Left cardiac atrium (tissue), 4 donors: ENCODE measurements around the gene NT5DC1. TPM values are rescaled to one million over a fixed set of nuclear protein-coding genes. Genes with fewer than 3 reads are reported as not detected.
"Not testable (repeated sequence)": the region's sequence is repeated elsewhere in the genome, so short reads cannot be mapped to it uniquely, and the experiment has no call there.

ENCODE experiments used
- ATAC-seq, 2 donors: fragments of 200-7000 bp; cut with Tn5 transposase; one replicate each; pipeline ENCODE4 v1.9.1; 2020; ENCODE audit warnings: mild to moderate bottlenecking in 2 of 2, moderate library complexity in 2 of 2
- DNase-seq: peaks from one replicate; pipeline ENCODE4 v3.0.0-alpha.2; 2020
- intact Hi-C, 2 donors: fragments of 100-400 bp; cut with DNase I; formaldehyde crosslinking; loops; one replicate each; pipeline versions ENCODE4 v1.14.1 to v1.15.1; 2022 to 2023
- total RNA-seq, 2 donors: library from RNA; stranded (reverse); fragmentation: NEBNext Ultra II Directional; extraction: Animal tissue kit (Norgen Biotek cat#: 25700); gene quantifications; one replicate each; pipeline ENCODE4 v1.2.1, GENCODE V29; 2021
- donor health status: DM: no; HTN: yes; CAD: no.
- donor health status: DM: no; HTN: yes; CAD: no; lungs with severe emphysema.
- donor health status: DM: yes; HTN: yes; CAD: no.
- donor health status: Dilated cardiomyopathy.

The NT5DC1 gene
- total RNA-seq, 2 donors from 2014 or later = 36.1 to 53.7 TPM

DNA sequence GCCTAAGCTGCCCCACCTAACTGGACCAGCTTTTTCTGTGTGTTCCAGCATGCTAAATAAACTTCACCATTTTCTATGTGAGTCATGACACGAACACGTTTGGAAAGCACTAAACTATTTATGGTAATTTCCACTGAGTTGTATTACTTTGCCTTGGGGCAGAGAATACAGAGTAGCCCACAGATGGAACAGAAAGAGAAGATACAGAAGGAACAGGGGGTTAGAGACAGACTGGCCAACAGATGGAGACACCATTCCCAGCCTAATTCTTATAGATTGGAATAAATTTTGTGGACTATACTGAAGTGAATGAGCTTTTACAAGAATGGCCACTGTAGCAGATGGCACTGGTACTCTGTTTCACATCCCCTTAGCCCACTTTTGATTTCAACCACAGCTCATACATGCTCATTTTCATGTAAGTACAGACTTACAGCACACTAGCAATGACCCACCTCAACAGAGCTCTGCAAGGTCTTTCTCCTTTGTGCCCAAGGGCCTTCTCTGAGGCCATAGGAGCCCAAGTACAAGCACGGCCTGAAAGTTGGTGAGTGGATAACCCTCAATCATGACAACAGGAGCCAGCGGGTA lies 13.1 kb upstream of the NT5DC1 start:
- ATAC-seq = no peak
- intact Hi-C loops = no loop called here

DNA sequence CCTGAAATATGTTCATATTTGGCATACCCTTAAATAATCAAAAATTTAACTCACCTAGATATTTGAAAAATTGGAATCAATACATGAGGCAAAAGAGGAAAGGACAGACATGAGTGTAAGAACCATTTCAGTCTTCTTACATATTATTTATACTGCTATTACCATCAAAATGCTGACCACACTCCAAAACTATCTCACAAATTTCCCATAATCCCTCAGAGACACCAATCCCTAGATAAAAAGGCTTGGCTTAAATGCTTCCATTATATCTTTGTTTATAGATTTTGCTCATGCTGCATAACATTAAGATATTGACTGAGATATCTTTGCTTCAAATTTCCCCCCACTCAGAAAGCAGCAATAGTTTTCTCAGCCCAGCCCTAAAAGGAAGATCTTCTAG lies 11.7 kb upstream of the NT5DC1 start:
- intact Hi-C loops = no loop called here
- ATAC-seq = no peak
- no peak for DNase-seq

More for the DNA sequence above, 13.1 kb upstream of the NT5DC1 start:
- DNase-seq = no peak

DNA sequence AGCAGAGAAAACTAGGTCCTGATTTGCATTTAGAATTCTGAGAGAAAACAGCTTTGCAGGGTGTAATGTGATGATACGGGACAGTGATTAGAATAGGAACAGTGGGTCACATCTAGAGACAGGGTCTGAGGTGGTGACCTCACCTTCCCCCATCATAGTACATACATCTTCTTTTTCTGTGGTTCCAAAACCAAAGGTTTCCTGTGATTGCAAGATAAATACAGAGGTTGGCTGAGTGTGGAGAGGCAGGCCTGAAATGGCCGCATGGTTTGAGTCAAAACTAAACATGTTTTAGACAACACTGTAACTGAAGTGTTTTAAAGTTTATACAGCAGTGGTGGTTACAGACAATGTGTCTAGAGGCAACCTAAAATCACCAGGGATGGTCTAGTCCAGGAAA lies 10.4 kb upstream of the NT5DC1 start:
- intact Hi-C loops = loop anchor here in 1 of 2 donors (10.0 kb wide), 1 partner anchor 75 kb away; no protein-coding TSS in a partner anchor
- no peak for DNase-seq
- ATAC-seq = no peak

DNA sequence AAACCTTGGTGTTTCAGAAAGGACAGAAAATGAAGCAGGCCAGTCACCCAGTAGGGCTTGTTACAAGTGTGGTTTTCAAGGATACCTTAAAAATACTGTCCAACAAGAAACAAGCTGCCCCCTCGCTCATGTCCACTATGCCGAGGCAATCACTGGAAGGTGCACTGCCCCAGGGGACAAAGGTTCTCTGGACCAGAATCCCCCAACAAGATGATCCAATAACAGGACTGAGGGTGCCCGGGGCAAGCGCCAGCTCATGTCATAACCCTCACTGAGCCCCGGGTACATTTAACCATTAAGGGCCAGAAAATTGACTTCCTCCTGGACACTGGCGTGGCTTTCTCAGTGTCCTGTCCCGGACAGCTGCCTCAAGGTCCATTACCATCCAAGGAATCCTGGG lies 6.6 kb upstream of the NT5DC1 start:
- DNase-seq (no peak), ATAC-seq (no peak)
- intact Hi-C loops = loop anchor here in 1 of 2 donors (10.0 kb wide), 1 partner anchor 79 kb away; no protein-coding TSS in a partner anchor

DNA sequence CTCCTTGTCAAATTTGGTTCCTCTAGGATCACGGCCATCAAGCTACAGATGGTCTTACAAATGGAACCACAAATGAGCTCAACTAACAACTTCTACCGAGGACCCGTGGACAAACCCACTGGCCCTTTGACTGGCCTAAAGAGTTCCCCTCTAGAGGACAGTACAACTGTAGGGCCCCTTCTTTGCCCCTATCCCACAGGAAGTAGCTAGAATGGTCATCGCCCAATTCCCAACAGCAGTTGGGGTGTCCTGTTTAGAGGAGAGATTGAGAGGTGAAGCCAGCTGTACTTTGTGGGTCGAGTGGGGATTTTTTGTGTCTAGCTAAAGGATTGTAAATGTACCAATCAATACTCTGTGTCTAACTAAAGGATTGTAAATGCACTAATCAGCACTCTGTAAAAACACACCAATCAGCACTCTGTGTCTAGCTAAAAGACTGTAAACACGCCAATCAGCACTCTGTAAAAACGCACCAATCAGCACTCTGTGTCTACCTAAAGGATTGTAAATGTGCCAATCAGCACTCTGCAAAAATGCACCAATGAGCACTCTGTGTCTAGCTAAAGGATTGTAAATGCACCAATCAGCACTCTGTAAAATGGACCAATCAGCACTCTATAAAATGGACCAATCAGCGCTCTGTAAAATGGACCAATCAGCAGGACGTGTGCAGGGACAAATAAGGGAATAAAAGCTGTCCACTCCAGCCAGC lies 4.4 kb upstream of the NT5DC1 start:
- not testable (repeated sequence) for DNase-seq, ATAC-seq
- intact Hi-C loops = loop anchor here in 1 of 2 donors (10.0 kb wide), 1 partner anchor 81 kb away; no protein-coding TSS in a partner anchor

DNA sequence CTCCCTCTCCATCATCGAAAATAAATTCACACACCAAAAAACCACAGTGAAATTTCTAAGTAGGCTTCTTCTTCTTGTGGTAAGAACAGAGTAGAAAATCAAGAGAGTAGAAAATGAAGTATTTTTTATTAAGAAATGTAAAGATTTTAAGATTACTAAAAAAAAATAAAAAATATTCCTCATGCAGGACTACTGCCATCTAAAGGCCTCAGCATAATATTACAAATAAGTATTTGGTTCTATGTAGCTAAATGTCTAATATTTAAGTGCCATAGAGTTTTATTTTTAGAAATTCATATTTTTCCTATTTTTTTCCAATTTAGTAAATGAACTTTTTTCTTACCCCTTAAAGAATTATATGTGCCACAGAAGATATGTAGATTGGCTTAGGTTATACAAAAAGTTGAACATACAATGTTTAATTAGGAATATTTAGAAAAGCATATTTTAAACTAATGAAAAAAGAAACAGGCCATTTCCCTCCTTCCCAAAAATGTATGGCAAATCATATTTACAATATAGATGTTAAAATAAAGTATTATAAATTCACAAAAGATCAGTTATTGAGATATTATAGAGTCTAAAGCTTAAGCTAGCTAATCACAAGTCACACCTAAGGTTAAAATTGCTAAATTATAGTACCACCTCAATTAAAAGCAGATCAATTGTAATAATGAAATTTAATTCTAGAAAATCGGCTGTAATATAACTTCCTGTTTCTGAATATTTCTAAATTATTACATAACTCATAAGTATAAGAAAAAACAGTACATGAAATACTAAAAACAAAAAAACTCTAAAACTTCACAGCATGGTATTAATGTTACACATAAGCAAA lies 3.5 kb upstream of the NT5DC1 start:
- DNase-seq = no peak
- no peak for ATAC-seq
- intact Hi-C loops = loop anchor here (1.0 to 10.0 kb wide), 2 partner anchors 82 to 87 kb away; no protein-coding TSS in a partner anchor

DNA sequence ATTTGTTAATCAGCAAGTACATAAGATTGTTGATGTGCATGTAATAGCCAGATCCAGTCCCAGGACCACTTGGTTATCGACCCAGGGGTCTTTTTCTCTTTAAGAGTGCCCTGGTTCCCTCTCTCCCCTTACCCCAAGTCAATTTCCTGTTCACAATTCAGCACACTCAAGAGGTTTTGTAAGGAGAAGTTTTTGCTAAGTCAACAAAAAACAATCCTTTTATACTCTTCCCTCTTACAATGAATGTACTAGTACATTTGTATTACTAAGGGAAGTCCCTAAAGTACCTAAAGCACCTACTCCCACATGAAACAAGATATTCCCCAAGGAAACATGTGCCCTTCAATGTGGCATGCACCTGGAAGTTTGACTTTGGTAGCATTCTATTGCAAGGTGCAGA lies 1.6 kb upstream of the NT5DC1 start:
- DNase-seq (no peak), ATAC-seq (no peak)
- intact Hi-C loops = loop anchor here in 1 of 2 donors (10.0 kb wide), 1 partner anchor 84 kb away; no protein-coding TSS in a partner anchor

DNA sequence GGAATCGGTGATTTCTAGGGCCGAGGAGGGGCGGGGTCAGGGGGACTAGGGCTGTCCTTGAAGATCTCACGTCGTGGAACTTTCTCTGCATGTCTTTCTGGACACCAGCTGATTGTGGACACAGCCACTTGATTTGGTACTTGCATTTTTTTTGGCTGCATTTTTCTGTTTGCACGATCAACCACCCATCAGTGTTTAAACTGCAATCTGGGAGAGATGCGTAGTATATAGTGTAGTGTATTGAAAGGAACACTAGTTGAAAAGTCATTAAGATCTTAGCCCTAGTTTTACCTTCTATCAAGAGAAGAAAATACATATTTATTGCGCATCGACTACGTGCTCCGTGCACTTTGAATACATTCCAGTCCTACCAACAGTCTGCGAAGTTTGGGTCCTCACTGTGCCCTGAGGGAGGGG lies 657 bp downstream of the NT5DC1 start:
- intact Hi-C loops = no loop called here
- DNase-seq = no peak
- peak in 1 of 2 donors; percentile 1 for ATAC-seq

DNA sequence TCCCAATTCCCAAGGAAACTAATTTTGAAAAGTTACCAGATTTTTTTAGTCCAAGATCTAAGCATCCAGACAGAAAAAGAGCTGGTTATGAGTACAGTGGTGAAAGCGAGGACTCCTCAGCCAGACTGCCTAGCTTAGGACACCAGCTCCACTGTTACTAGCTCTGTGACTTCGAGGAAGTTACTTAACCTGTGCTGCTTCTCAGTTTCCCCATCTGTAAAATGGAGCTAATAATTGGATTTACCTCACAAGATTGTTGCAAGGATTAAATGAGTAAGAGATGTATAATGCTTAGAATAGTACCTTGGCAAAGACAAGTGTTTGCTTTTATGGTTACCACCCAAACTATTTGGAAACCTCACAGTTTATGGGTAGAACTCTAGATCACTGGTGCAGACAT lies 1.1 kb downstream of the NT5DC1 start:
- intact Hi-C loops = no loop called here
- DNase-seq = no peak

DNA sequence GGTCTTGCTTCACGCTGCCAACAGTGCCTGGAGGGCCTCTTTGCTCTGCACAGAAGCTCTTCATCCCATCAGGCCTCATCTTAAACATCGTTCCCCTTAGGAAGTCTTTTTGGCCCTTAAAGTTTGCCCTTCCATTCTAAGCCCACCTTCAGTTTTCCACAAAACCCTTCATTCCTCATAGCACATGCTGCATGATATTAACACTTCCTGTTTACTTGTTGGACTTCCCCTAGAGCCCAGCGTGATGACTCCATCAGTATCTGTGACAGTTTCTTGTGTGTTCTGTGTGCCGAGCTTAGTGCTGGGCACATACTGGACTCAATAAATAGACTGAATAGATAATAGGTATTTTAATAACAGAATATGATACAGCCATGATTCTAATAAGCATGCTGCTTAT lies 2.2 kb downstream of the NT5DC1 start:
- intact Hi-C loops = no loop called here
- ATAC-seq = no peak
- no peak for DNase-seq

More for the DNA sequence above, 1.1 kb downstream of the NT5DC1 start:
- no peak for ATAC-seq

DNA sequence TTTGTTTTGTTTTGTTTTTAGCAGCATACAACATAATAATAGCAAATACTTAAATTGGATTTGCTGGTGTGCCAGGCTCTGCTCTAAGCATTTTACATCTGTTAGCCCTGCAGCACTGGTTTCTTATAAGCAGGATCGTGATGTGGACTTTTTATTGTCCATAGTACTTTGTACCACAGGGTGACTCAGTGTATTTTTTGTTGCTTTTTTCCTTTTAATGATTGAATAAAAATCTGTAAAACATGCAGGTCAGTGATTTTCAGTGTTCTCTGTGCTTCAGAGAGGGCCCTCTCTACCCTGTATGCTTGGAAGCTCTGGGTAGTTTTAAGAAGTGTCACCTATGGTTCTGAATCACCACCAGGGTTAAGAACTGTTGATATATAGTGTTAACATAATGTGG lies 4.0 kb downstream of the NT5DC1 start:
- no peak for DNase-seq
- no peak for ATAC-seq
- intact Hi-C loops = no loop called here

DNA sequence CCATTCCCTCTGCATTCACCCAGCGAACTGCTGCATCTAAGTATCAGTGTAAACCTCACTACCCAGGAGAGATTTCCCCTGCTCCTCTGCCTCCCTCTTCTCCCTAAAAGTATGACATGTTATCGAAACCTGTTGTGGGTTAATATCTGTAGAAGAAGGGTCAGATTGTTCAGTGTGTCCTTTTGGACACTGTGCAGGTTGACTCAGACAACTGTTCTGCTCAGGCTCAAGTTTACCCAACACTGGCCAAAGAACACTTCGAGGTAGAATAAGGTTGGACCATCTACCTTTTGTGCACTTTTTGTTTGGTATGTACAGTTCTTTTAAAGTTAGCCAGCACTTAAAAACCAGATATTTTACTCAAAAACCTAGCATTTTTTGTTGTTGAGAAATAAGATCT lies 4.6 kb downstream of the NT5DC1 start:
- DNase-seq = no peak
- intact Hi-C loops = no loop called here
- no peak for ATAC-seq

DNA sequence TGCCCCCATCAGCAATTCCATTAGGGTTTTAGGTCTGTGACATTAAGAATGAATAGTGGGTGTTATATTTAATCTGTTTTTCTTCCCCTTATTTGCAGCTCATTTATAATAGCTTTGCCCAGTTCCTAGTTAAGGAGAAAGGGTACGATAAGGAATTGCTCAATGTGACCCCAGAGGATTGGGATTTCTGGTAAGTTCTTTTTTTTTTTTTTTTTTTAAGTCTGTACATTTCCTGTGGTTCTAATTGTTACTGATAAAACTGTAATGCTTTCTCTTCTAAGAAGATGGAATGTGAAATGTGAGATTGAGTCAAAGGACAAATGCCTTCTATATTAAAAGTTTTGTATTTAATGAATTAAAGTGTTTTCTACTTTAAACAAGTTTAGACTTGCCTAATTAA lies 5.5 kb downstream of the NT5DC1 start:
- ATAC-seq = no peak
- no peak for DNase-seq
- intact Hi-C loops = no loop called here

DNA sequence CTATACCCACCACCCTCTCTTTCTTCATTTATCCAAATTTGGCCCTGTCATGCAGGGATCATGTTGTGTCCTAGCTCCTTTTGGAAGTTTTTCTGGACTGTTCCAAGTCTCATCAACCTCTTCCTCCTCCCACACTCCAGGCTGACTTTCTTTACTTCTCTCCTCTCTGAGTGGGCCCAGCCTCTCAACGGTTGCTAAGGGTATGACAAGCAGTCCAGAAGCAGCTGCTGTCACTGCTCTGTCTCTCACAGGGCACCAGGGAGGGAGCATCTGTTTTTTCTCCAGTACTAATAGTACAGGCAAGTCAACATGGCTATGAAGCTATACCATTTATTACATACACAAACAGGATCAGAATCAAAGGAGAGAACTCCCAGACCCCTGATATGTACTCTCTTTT lies 8.2 kb downstream of the NT5DC1 start:
- intact Hi-C loops = no loop called here
- DNase-seq (no peak), ATAC-seq (no peak)

DNA sequence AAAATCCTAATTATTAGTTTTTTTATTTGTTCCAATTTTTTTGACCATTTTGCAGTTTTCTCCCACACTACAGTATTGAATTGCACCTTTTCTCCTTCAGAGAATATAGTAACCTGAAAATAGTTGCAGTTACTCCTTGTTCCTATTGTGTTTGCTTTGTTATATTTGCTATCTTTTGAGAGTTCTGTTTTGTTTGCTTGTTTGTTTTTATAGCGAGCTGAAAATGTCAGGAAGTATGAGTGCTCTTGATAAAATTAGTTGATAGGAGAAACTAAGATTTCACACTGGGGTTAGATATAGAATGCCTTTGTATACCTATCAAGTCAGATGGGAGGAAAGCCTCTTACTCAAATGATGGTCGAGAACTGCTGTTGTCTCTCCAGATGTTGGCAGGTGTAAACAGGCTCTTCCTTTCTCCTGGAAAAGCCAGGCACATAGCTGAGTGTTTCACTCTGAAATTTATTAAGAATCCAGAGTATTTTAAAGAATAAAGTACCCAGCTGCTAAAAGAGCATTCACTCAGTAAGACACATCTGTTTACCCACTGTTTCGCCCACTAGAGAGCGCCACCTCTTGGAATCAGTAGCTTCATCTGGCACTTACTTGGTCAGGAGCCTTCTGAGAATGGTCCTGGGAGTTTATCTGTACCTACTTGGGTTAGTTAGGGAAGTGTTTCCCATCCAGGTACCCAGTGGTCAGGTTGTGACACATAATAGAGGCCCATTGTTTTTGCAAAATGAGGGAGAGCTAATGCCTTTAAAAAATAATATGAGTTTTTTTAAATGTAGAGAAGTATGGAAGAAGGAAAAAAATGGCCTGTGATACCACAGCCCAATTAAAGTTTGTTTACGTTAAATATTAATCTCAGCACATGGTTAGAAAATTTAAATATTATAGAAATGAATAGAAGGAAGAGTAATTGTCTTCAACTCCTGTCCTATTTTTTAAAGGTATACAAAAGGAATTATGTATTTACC lies 11.2 kb downstream of the NT5DC1 start:
- intact Hi-C loops = no loop called here
- no peak for DNase-seq

DNA sequence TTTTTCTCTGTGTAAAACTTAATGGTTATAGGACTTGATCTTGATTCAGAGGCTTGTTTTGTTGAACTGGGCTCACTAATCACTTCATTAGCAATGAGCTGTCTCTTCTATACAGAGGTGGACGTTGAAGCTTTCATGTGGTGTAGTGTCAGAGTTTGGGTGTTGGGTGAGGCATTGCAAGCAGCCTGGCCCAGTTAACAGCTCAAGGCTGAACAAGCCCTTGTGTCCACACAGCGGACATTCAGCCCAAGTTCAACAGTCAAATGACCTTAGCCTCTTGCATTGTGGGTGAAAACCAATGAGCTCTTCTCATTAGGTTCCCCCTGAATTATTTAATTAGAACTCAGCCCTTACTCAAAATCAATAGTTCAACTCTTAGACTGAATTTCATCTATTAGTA lies 12.7 kb downstream of the NT5DC1 start:
- DNase-seq (no peak), ATAC-seq (no peak)
- intact Hi-C loops = no loop called here

More for the DNA sequence above, 11.2 kb downstream of the NT5DC1 start:
- no peak for ATAC-seq

DNA sequence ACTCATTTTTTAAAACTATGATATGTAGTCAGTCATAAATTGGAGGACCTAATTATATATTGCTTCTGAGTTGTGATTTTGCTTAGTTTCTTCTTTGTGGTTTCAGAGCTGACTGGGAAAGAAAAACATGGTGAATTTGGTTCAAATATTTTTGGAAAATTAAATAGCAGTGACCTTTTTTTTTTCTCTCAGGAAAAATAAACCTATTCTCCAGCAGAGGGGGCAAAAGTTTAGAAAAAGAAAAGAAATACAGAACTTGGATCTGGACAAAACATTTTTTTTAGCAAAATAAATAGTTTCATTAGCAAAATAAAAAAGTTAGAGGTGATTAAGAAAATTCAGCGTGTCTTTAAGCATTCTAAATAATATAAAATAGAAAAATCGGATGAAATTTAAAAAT lies 15.1 kb downstream of the NT5DC1 start:
- DNase-seq = no peak
- intact Hi-C loops = no loop called here
- no peak for ATAC-seq

DNA sequence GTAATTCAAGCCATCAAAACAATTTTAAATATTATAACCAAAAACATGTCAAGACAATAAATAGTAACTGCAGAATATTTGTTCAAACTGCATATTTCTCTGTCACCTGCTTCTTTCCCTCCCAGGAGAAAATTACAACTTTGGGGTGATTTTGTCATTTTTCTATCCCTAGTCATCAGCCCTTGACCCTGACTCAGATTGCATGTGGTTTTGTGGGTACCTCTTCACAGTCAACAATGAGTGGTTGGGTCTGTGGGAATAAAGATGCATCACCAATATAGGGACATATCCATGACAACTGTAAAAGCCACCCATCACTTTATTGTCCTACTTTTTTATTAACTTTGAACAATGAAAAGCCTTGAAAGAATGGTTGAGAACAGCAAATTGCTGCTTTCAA lies 18.0 kb downstream of the NT5DC1 start:
- ATAC-seq (no peak), DNase-seq (no peak)
- intact Hi-C loops = no loop called here

DNA sequence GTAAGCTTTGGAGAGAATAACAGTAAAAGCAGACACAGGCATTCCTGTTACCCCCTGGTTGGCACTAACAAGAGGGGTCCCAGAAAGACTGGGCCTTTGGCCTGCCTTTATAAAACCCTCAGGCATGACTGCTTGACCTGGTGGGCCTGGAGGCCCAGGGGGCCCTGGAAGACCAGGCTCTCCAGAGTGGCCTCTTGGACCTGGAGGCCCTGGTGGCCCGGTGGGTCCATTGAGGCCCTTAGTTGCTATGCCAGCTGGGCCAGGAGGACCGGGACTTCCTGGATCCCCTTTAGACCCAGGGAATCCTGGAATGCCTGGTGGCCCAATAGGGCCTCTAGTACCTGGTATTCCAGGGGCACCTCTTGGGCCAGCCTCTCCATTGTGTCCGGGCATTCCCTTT lies 19.8 kb downstream of the NT5DC1 start:
- intact Hi-C loops = no loop called here
- ATAC-seq (no peak), DNase-seq (no peak)
